GM18907 (cell line): ENCODE results near the gene INHBE.

Source experiments
- ATAC-seq: cut with Tn5 transposase; IDR thresholded peaks from one replicate; pipeline ENCODE4 v1.9.1; 2021; ENCODE audit warnings: mild to moderate bottlenecking, moderate library complexity; ENCODE audit not compliant: unreplicated experiment

Gene INHBE

DNA sequence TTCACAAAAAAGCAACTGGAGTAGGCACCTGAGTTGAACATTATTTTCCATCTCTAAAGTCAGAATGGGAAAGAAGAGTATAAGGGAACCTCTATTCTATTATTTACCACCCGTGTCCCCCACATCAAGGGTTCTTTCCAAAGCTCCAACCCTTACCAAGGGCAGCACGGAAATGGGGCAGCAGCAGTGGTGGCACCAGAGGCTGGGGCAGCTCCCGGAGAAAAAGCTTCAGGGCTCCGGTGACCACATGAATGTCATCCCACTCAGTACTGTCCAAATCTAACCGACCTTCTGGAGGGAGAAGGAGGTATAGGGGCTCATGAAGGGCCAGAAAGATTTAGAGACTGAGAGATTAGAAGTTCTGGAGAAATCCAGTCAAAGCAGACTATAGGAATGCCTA, 18.8 kb downstream of the INHBE start:
- ATAC-seq: no peak

- no peak for ATAC-seq
Observed at GRCh38 chr12:57474430-57474829, 19.3 kb downstream of the INHBE start.

DNA sequence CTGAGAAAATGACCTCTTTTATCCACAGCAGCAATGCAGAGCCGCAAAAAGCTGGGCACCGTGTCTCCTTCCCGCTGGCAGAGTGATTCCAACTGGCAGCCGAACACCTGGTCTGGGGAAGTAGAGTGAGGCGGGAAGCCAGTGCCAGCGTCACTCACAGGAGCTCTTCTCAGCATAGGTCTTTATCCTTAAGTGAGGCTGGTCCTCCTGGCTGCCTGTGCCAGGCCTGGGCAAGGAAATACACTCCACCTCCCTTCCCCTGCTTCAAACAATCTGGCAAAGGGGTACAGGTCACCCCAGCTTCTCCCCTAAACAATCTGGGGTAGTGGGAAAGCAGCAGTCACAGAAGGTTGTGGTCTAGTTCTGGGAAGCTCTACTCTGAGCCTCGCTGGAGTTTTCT, 19.8 kb downstream of the INHBE start:
- no peak for ATAC-seq

DNA sequence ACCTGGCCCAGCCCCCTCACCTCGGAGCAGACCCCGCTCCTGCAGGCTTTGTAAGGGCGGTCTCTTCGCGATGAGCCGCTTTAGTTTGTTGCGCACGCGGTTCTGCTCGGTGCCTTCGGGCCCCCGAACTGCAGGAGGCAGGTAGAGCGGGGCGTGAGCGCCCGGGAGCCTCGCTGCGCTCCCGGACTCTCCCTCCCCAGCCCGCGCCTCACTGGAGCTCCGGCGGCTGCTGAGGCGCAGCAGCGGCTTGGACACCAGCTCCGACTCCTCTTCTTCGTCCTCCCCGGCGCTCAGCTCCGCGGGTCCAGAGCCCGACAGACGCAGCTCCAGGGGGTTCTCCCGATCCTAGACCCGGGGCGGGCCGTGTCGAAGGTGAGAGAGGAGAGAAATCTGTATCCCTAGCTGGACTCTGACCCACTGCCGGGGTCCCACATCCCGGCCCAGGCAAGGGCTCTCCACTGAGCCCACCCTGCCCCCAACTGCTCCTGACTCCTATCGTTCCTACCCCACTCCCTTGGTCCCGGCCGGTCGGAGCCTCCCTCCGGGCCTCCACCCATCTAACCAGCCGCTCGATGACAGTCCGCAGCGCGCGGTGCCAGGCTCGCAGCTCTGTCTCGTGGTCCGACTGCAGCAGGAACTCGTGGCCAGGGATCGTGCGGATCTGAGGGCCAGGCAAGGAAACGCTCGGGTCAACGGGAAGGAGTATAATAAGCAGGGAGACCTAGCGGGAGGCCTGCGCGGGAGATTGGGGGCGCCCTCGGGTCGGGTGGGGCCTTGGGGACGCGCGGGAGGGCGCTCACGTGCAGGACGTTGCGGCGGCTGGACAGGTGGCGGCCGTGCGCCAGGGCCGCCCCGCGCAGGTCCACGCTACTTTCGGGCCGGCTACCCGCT, 20.4 kb downstream of the INHBE start:
- ATAC-seq: no peak

DNA sequence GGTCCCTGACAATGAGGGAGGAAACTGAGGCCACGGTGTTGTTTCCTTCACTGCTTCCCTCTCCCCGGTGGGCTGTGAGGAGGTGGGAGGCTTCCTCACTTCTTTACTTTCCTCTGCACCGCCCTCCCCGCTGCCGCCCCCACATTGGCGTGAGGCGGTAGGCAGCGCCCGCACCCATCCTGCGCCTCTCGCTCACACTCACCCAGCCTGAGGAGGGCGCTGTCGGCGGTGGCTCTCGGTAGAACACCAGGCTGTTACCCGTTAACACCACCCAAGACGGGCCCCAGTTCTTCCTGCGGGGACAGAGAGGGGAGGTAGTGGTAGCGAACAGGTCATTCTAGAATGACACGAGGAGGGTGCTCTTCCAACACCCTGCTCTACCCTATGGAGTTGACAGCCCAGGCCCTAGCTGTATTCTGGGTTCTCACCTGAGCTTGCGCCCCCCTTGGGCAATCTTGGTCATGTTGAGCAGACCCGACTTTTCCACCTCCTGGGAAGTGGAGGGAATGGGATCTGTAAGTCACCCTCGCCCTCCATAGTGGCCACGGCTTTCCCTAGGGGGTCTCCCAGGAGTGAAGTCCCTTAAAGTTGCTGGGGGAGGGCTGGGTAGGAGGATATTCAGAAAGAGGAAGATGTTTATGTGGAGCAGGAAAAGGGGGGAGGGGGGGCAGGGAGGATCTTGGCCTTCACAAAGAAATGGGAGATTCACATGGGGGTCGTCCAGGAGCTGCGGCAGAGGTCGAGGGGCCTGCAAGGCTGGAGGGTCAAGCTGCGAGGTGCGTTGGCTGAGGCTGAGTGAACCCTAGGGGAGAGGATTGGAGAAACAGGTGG, 21.3 kb downstream of the INHBE start:
- ATAC-seq: peak; percentile 37

- ATAC-seq: no peak
Observed at GRCh38 chr12:57476993-57477709, 22.0 kb downstream of the INHBE start.

DNA sequence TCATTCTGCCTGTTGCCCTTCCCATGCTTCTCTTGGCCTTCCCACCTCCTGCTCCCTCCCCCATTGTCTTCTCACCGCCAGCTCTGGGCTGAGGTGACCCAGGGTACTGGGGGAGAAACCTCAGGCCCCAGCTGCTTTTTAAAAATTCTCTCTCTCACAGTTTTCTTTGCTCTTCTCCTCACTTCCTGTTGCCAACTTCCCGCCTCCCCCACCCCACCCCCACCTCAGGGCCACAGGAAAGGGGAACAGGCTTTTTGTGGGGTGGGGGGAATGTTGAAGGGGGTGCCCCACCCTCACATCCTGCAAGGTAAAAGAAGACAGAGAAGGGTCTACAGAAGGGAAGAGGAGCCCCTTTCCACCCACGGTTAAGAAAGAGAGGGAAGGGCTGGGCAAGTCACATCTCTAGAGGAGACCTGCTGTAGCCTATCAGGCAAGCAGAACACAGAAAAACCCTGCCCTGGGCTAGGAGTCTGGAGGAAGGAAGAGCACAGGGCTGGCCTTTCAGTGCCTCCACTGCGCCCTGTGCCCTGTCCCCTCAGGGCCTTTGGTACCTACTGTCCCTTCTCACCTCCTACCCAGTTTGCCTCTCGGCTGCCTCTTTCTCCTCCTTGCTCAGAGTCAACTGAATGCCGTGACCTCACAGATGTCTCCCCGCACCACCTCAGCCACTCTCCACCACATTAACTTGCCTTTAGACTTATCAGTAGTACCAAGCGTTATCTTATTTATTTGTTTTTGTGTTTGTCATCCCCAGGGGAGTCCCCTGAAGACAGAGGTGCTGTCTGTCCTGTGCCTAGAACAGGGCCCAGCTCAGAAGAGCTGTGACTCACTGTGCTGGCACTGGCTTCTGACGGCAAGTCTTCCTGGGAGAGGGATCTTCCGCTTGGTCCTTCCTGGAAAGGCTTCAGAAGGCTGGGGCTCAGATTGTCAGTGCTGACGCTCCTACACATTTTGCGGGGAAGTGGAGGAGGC, 22.9 kb downstream of the INHBE start:
- ATAC-seq: no peak

DNA sequence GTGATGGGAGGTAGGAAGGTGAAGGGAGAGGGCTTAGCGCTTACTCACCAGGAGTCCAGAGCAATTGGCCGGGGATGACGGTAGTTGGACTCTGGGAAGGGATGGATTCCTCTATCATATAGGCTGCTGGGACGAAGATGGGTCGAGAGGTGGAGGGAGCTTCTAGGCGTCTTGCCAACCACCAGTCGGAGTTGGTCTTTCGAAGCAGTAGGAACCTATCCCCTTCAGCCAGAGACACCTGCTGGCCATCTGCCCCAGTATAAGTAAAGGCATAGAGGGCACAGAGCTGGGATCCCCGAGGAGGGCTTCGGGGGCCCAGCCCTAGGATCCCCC, 23.9 kb downstream of the INHBE start:
- no peak for ATAC-seq

- ATAC-seq: no peak
Observed at GRCh38 chr12:57479376-57480115, 24.4 kb downstream of the INHBE start, which contains the start of gene ARHGAP9. Gene ARHGAP9, minus strand, starts transcription at chr12:57479866. Its CDS starts 460 bp downstream, at chr12:57479406.

- no peak for ATAC-seq
Observed at GRCh38 chr12:57481671-57482070, 26.6 kb downstream of the INHBE start.

- ATAC-seq: no peak
Observed at GRCh38 chr12:57483466-57483865, 28.4 kb downstream of the INHBE start.

DNA sequence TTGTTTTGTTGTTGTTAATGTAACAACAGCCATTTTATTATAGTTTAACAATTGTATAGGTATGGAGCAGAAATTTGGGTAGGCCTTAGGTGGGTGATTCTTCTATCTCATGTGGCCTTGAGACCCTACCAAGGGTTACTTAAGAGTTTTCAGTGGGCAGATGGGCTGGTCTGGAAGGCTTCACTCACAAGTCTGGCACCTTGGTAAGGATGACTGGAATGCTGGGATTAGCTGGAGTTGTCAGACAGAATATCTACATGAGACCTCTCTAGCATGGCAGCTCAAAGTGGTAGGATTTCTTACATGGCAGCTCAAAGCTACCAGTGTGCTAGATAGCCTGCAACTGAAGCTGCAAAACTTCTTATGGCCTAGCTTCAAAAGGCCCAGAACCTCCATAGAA, 30.6 kb downstream of the INHBE start:
- no peak for ATAC-seq

DNA sequence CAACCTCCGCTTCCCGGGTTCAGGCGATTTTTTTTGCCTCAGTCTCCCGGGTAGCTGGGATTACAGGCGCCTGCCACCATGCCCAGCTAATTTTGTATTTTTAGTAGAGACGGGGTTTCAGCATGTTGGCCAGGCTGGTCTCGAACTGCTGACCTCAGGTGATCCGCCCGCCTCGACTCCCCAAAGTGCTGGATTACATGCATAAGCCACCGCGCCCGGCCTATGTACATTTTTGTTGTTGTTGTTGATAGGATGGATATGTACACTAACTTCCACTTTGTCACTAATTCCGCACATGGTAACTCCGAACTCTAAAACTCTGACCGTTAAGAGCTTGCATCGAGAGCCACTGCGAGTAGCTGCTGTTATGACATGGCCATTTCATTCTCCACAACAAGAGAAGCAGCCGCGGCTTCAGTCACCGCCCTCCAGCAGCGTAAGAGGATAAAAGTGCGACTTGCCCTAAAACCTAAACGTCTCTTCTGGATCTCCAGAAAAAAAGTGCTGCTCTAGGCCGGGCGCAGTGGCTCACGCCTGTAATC, 32.0 kb downstream of the INHBE start:
- ATAC-seq: no peak

DNA sequence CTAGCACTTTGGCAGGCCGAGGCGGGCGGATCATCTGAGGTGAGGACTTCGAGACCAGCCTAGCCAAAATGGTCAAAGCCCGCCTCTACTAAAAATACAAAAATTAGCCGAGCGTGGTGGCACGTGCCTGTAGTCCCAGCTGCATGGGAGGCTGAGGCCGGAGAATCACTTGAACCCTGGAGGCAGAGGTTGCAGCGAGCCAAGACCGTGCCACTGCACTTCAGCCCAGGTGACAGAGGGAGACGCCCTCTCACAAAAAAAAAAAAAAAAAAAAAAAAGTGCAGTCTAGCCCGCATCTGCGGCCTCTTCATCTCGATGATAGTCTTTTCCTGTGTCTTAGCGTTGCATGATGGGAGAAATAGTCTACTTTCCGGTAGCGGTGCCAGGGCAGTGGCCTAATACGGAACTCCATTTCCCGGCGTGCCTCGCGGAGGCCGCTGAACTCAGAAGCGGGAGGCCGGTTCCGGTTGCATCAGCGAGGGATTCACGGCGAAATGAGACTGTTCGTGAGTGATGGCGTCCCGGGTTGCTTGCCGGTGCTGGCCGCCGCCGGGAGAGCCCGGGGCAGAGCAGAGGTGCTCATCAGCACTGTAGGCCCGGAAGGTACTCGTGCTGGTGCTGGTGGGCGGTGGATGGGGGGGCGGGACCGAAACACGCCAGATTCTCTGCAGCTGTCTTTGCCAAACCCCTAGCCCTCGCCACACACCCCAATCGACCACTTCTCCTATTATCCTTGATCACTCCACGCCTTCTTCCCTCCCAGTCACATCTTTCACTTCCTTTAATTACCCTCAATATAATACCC, 32.7 kb downstream of the INHBE start, which contains the start of gene MARS1:
TSS of gene MARS1 (plus strand) at position 472 of the 805 bp plus-strand sequence. CDS start at position 495, 23 bp downstream.
- peak; percentile 96 for ATAC-seq

DNA sequence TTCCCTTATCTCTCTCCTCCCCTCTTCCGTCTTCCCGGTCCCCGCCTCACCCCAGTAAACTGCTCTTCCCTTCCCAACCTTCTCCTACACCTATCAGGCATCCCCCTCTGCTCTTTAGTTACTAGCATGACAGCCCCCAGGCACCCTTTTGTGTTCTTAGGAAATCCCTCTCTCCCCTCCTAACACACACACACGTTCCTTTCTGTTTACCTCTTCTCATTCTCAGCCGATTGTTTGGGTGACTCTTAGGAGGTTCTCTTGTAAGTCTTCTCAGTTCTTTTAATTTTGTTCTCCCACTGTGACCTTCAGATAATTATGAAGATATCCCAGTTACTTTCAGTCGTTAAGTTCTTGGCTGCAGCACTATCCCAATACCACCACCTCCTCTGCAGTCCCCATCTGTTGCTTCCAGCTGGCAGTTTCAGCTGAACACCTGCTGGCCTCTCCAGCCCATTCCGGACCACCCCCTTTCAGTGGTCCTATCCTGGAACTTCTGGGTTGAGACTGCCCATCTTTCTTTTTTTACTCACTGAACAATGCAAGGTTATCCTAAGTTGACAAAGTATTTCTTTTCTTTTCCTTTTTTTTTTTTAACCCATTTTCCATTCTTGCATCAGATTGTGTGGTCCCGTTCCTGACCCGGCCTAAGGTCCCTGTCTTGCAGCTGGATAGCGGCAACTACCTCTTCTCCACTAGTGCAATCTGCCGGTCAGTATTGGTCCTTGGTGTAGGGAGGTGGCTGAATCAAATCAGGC, 33.5 kb downstream of the INHBE start:
- no peak for ATAC-seq

- ATAC-seq: no peak
Observed at GRCh38 chr12:57489157-57489641, 34.1 kb downstream of the INHBE start.

- ATAC-seq: no peak
Observed at GRCh38 chr12:57490126-57490525, 35.0 kb downstream of the INHBE start.
